Heart left ventricle (tissue), 13 donors: Measurements from ENCODE around the gene DCAF4L1.

Experiments
- CTCF ChIP-seq, 12 donors: fragments of 200-600 bp; sonication (generic) in 4 of 12; IDR thresholded peaks; one replicate each; pipeline versions ENCODE4 v1.5.0 to v1.8.0; 2018 to 2022; ENCODE audit warnings: antibody characterized with exemption in 12 of 12, mild to moderate bottlenecking in 5 of 12
- POLR2A ChIP-seq, 2 donors: fragments of 450-650 bp; IDR thresholded peaks; one replicate each; pipeline ENCODE4 v1.6.1; 2017; ENCODE audit warnings: antibody characterized with exemption in 2 of 2, mild to moderate bottlenecking in 2 of 2, moderate library complexity in 2 of 2
- donor health status: ischemic (EF 13 %, LVEDD 7.1; RV severe dilation, severe dysfunction).
- donor health status: DM: no; HTN: yes; CAD: no.
- donor health status: DM: no; HTN: no; CAD: no.
- donor health status: ischemic (EF 25% LVEDD 6.9; RV normal size, moderate dysfunction).
- donor health status: ischemic (EF 25% LVEDD 5.7; RV mildly dilated, moderate dysfunction).
- donor health status: ischemic (EF 35%, LVEDD 5.7; RV mildly dilated, moderate dysfunction).
- donor health status: nonischemic (EF 11% LVEDD 7.7; RV severe dilation, severe dysfunction).
- donor health status: DM: yes; HTN: yes; CAD: no.
- donor health status: PGD.
- donor health status: ischemic (EF 29% LVEDD 5.4; RV normal size, mild dysfunction).
- donor health status: nonischemic (EF 23%, LVEDD 6.1; RV moderate dilation, normal function).

GRCh38 chr4:41991916-41992767, 10.6 kb downstream of the DCAF4L1 start:
- no peak for TF ChIP-seq CTCF (IDR thresholded peaks at IDR 0.05)
- TF ChIP-seq POLR2A (IDR thresholded peaks at IDR 0.05) = no peak
